GM06990 (cell line): ENCODE data around the gene GAN.

Experiments used
- DNase-seq: peaks from one replicate; pipeline ENCODE4 v3.0.0-alpha.2; 2011; ENCODE audit not compliant: insufficient read length; ENCODE audit errors: extremely low read depth
- H3K27me3 ChIP-seq: replicated peaks from 2 replicates; pipeline ENCODE4 v1.6.0; 2011; ENCODE audit warnings: low read length; ENCODE audit not compliant: control insufficient read depth, insufficient read depth
- H3K36me3 ChIP-seq: 2 replicates; pipeline ENCODE4 v1.5.1; 2011; ENCODE audit warnings: low read length; ENCODE audit not compliant: control insufficient read depth, insufficient read depth
- H3K4me3 ChIP-seq: replicated peaks from 2 replicates; pipeline ENCODE4 v1.5.1; 2011; ENCODE audit warnings: low read depth, mild to moderate bottlenecking, control low read depth, low read length
- CTCF ChIP-seq: IDR thresholded peaks from 2 replicates; pipeline ENCODE4 v1.5.1; 2011; ENCODE audit warnings: low read length, control low read depth, mild to moderate bottlenecking, inconsistent platforms; ENCODE audit not compliant: insufficient read depth, poor library complexity, severe bottlenecking

GAN gene

GRCh38 chr16:81360135-81360534 is 45.4 kb downstream of the GAN start:
- H3K36me3 ChIP-seq: no peaks in the 10 kb centered on the region; the same call in none of the 2 replicates
- no peaks in the 10 kb centered on the region for H3K27me3 ChIP-seq
- no peak for DNase-seq
- no peak overlapping the region for H3K4me3 ChIP-seq
- no peak for TF ChIP-seq CTCF

- no peak for DNase-seq
- Histone ChIP-seq H3K4me3 (no peak overlapping the region), H3K36me3 (no peaks in the 10 kb centered on the region; the same call in none of the 2 replicates), H3K27me3 (no peaks in the 10 kb centered on the region)
- no peak for TF ChIP-seq CTCF
Observed at GRCh38 chr16:81365731-81366130, 51.0 kb downstream of the GAN start.

GRCh38 chr16:81366316-81366932 is 51.7 kb downstream of the GAN start:
- H3K27me3 ChIP-seq: no peaks in the 10 kb centered on the region
- TF ChIP-seq CTCF: peak; percentile 49
- no peaks in the 10 kb centered on the region; the same call in none of the 2 replicates for H3K36me3 ChIP-seq
- DNase-seq: no peak
- H3K4me3 ChIP-seq: no peak overlapping the region

GRCh38 chr16:81367821-81368220 is 53.1 kb downstream of the GAN start:
- no peak for TF ChIP-seq CTCF
- no peaks in the 10 kb centered on the region for H3K27me3 ChIP-seq
- H3K4me3 ChIP-seq: no peak overlapping the region
- DNase-seq: no peak
- no peaks in the 10 kb centered on the region; the same call in none of the 2 replicates for H3K36me3 ChIP-seq

- Histone ChIP-seq H3K36me3 (no peaks in the 10 kb centered on the region; the same call in 1 of the 2 replicates), H3K4me3 (no peak overlapping the region), H3K27me3 (no peaks in the 10 kb centered on the region)
- TF ChIP-seq CTCF: no peak
- DNase-seq: peak; percentile 18
Observed at GRCh38 chr16:81369888-81370504, 55.2 kb downstream of the GAN start.
